HG03060 (cell line): ENCODE data around the gene DHRS13.
"Not testable (repeated sequence)": the region's sequence is repeated elsewhere in the genome, so short reads cannot be mapped to it uniquely, and the experiment has no call there.

Source experiments
- ATAC-seq: cut with Tn5 transposase; IDR thresholded peaks from one replicate; pipeline ENCODE4 v1.9.1; 2021; ENCODE audit warnings: low read depth, moderate number of reproducible peaks; ENCODE audit not compliant: unreplicated experiment

The DHRS13 gene

DNA sequence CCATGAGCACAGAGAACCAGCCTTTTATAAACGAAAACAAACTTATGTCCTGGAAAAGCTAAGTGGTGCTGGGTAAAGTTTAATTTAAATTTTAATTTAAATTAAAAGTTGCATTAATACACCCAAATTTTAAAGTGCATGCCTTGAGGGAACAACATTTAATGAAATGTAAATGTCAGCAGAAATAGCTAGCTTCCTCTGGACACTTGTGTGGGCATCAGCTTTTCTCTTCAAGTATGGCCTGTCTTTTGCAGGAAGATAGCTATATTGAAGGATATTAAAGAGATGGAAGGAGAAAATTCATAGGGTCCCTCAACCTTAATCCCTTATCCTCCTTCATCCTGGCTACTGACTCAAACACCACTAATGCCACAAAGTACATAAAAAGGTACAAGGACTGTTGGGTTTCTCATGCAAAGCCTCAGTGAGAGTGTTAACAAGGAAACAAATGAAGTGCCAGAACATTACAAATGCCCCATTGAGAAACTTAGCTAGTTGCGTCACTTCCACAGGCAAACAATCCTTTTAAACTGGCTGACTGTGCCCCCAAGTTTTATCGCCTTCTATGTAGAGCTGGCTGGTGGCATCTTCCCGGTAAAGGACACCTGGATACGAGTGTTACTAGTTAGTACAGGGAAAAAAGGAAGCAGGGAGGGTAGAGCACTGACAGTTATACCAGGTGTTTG, 34.3 kb upstream of the DHRS13 start:
- no peak for ATAC-seq

DNA sequence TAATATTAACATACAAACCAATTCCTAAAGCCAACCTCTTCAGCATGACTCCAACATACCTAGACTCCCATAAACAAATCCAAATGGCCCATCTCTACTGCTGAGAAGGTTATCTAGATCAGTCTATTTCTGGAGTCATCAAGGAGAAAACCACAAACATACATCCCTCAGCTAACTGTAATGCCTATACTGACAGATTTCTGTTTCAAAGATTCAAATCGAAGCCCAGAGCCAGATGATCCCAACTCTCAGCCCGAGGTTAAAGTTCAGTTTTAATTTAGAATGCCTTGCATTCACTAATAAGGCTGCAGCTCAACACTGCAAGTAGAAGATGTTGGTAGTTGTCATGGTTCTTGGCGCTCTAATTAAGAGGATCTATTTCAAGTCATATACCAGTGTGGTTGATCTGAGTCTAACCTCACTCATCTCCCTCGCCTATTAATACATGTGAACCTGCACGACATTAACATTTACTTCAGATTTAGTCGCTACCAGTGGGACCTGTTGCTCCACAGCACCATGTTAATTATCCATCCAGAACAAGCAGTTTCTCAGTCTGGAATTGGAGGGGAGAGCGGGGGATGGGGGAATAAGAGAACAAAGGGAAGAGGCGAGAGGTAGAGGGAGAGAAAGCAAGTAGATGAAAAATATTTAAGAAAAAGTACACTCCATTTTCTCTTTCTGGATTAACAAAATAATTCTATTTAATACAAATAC, 33.0 kb upstream of the DHRS13 start:
- ATAC-seq: no peak

DNA sequence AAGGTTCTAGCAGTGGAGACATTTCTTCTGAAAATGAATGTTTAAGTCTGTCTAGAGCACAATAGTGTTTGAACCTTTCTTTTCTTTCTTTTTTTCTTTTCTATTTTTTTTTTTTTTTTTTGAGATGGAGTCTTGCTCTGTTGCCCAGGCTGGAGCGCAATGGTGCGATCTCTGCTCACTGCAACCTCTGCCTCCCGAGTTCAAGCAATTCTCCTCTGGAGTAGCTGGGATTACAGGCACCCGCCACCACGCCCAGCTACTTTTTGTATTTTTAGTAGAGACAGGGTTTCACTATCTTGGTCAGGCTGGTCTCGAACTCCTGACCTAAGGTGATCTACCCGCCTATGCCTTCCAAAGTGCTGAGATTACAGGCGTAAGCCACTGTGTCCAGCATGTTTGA, 31.6 kb upstream of the DHRS13 start:
- ATAC-seq: not testable (repeated sequence)

DNA sequence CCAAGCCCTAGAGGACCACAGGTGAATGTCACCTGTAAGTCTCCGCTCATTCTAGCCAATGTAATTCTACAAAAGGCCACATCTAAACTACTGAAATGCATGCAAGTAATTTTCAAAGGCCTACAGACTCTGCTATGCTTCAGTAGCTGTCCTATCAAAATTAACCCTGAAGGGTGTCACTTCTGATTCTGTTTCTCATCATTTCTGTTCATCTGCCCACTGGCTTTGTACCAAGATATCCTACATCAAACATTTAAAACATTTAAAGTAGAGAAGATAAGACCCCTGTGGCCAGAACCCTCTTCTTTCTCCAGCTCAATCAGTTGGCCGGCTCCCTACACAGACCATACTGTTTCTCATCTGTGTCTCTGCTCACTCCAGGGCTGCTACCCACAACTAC, 26.9 kb upstream of the DHRS13 start:
- ATAC-seq: no peak

GRCh38 chr17:28928061-28928460, 25.2 kb upstream of the DHRS13 start:
- no peak for ATAC-seq

DNA sequence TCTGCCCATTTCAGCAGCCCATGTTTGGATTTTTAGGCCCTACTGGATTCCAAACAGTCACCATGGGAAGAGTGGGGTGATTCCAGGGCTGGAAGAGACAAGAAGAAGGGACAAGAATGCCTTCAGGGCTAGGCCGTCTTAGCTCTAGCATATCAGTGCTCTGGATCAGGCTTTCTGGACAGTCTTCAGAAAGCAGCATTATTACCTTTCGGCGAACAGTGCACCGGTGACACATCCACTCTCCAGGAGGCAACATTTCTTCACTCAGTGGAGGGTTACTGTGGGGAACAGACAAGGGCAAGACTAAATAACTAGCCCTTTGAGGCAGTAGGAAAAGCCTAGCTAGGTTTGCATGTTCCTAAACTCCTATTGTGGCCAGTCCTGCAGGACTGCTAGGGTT, 23.9 kb upstream of the DHRS13 start:
- ATAC-seq: no peak

DNA sequence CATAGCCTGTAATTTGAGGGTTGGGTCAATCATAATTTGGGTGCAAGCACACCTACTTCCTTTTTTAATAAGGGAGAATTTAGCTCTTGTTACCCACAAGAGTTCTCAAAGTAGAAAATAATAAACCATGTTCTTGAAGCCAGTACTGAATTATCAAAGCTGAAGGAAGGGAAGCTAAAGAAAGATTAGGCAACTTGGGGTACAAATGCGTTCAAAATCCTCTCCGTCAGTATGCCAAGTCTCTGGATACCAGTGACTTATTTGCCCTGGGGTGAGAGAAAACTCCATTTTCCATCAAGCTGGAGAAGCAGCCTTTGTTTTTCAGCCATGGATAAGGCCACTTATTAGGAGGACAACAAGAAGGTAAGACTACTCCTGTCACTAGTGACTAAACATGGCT, 23.5 kb upstream of the DHRS13 start:
- no peak for ATAC-seq

- ATAC-seq: no peak
Observed at GRCh38 chr17:28925912-28926365, 23.1 kb upstream of the DHRS13 start.

- no peak for ATAC-seq
Observed at GRCh38 chr17:28920201-28920600, 17.3 kb upstream of the DHRS13 start.

- ATAC-seq: no peak
Observed at GRCh38 chr17:28918295-28918694, 15.4 kb upstream of the DHRS13 start.

DNA sequence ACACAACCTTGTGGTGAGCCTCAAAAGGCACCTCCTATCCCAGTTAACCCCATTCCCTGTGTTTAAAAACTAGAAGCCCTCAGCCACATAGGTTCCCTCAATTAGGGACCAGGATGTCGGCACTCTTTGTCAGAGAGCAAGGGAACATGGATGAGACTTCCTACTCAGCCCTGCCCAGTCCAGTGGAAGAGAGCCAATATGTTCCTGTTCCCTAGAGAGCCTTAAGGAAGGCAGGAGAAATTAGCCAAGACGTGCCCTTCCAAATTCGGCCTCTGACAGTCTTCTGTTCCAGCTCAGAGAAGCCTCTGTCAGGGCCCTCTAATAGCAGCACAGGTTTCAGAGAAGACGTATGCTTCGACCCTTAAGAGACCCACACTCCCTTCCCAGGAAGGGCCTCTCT, 14.6 kb upstream of the DHRS13 start:
- no peak for ATAC-seq

DNA sequence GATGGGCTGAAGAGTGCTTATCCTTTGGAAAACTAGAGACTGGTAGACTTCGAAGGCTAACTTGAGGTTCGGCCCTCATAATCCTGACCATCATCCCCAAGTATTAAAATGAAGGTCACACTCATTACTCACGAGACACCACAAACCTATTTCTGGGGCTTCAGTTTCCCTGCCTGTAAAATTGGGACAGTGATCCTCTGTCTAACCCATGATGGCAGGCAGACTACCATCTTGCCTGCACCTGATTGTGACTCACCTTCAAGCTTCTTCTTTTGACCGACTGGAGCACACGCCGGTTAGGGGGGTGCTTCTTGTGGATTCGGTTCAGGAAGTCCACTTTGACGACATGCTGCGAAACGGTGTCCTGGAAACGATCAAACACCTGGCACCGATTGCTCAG, 14.2 kb upstream of the DHRS13 start:
- no peak for ATAC-seq

DNA sequence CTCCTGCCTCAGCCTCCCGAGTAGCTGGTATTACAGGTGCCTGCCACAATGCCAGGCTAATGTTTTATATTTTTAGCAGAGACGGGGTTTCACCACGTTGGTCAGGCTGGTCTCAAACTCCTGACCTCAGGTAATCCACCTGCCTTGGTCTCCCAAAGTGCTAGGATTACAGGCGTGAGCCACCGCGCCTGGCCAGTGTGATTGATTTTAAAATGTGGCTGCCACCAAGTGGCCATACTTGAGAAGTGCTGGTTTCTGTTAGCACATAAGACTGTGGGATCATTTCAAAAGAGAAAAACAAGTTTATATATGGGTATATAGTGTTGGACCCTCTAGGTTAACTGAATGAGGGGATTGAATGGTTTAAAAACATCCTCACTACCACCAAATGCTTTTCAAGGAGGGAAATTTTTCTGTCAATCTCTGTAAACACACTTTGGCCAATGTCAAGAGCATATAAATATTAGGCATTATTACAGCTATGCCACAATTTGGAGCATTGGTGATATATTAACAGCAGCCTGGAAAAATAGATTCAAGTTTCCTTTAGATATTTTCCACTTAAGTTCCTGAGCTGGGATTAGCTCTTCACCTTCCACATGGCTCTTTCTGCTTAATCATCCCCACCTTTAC, 13.5 kb upstream of the DHRS13 start:
- ATAC-seq: no peak

GRCh38 chr17:28912938-28913333, 10.1 kb upstream of the DHRS13 start:
- no peak for ATAC-seq

GRCh38 chr17:28912281-28912937, 9.5 kb upstream of the DHRS13 start:
- ATAC-seq: no peak

DNA sequence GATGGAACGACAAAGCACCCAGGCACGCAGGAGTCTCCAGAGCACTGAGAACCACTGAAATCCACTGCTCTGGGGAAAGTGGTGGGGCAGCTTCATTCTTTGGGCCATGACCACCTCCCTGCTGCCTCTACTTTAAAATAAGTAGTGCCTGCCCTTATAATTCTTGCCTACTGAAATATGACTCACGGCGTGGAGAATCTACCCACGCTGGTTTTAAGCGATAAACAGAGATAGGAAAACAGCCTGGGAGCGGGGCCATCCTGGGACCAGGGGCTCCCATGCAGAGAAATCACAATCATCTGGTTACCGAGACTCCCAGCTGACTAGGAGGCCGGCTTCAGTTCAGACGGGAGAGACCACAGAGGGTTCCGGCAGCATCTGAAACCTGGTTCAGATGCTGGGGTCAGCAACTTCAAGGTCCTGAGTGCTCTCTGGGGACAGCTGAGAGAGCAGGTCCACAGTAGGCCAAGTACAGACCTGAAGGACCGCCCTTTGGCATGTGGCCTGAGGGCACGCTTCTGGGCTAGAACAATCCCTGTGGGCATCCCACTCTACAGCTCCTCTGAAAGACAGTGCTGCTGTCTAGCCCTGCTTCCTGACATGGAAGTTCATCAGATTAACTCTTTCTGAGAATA, 8.6 kb upstream of the DHRS13 start:
- ATAC-seq: no peak

DNA sequence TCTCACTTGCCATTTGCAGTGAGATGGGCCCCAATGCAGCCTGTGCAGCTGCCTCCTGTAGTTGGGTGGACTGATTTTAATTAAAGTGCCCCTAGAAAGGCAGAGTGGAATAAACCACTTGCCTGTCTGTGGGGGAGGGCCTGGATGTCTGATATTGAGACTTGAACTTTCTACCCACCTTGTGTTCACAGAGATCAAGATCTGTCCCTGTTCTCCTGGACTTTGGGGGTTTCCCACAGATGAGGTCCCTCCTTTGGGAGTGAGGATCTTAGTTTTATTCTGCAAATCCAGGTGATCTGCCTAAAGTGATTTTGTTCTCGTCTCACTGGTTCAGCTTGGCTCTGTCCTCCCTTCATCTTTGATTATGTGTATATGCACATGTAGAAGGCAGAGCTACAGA, 7.7 kb upstream of the DHRS13 start:
- no peak for ATAC-seq

DNA sequence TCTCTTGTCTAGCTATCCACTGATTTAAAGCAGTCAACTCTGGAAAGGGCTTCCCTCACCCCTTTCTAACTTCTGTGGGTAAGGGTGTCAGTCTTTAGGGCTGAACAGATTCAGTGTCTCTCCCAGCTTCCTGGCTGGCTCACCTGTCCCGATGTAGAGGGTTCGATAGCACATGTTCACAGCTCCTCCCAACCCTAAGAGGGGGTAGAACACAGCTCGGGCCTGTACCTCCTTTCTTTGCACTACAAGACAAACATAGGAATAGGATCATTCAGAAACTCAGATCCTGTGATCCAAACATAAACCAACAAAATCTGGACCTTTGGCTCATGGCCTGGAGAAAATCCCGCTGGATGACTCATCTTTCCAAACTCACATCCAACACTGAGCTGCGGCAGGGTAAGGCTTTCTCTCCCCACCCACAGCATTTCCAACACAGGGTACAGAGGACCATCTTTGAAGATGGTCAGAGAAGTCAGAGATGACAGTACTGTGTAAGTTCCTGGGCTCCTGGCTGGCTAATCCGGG, 5.8 kb upstream of the DHRS13 start:
- ATAC-seq: no peak

GRCh38 chr17:28907709-28908475, 5.0 kb upstream of the DHRS13 start:
- no peak for ATAC-seq
